Uterine smooth muscle cell (primary cell): ENCODE data around the gene LBX1. TPM values are rescaled to one million over a fixed set of nuclear protein-coding genes. Genes with fewer than 3 reads are reported as not detected.

Experiments used
- total RNA-seq: library from RNA; depleted of rRNA; stranded (reverse); fragments of >200 nt; gene quantifications from 2 replicates; pipeline ENCODE4 v1.2.3, GENCODE V29; 2014

LBX1 gene, protein sequence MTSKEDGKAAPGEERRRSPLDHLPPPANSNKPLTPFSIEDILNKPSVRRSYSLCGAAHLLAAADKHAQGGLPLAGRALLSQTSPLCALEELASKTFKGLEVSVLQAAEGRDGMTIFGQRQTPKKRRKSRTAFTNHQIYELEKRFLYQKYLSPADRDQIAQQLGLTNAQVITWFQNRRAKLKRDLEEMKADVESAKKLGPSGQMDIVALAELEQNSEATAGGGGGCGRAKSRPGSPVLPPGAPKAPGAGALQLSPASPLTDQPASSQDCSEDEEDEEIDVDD
- not detected in 2 replicates for total RNA-seq

GRCh38 chr10:101229266-101230182, at the start of gene LBX1:
TSS of gene LBX1 (minus strand) at chr10:101229463. CDS start at chr10:101228815, 648 bp downstream.

Other genes starting within 250 kb of the LBX1 start
- 49.4 and 63.5 TPM in 2 replicates for gene MRPL43, start 242.0 kb downstream of the LBX1 start, total RNA-seq
- 8.0 and 9.0 TPM in 2 replicates for gene TWNK, start 241.9 kb downstream of the LBX1 start, total RNA-seq
- gene LZTS2, start 229.7 kb downstream of the LBX1 start, total RNA-seq, result 76.6 and 86.4 TPM in 2 replicates
- gene PDZD7, start 198.3 kb downstream of the LBX1 start, total RNA-seq, result 1.4 and 2.1 TPM in 2 replicates
- 64.5 and 67.0 TPM in 2 replicates for gene SFXN3, start 198.2 kb downstream of the LBX1 start, total RNA-seq
- gene KAZALD1, start 167.5 kb downstream of the LBX1 start, total RNA-seq, result 6.2 and 6.4 TPM in 2 replicates
- gene TLX1, start 98.2 kb downstream of the LBX1 start, total RNA-seq, result not detected in 2 replicates
- 7.5 and 8.0 TPM in 2 replicates for gene BTRC, start 124.7 kb upstream of the LBX1 start, total RNA-seq